Upper lobe of right lung (tissue), 1 donor: ENCODE measurements around the gene CHD2. TPM values are rescaled to one million over a fixed set of nuclear protein-coding genes. Genes with fewer than 3 reads are reported as not detected.

Experiments used
- ATAC-seq: fragments of 200-7000 bp; cut with Tn5 transposase; one replicate; pipeline ENCODE4 v1.9.1; 2020; ENCODE audit warnings: mild to moderate bottlenecking, moderate library complexity
- DNase-seq: peaks from one replicate; pipeline ENCODE4 v3.0.0-alpha.2; 2020
- H3K27ac ChIP-seq: fragments of 200-600 bp; one replicate; pipeline ENCODE4 v1.8.0; 2022
- H3K27me3 ChIP-seq: fragments of 200-600 bp; one replicate; pipeline ENCODE4 v1.8.0; 2022; ENCODE audit warnings: mild to moderate bottlenecking
- H3K36me3 ChIP-seq: fragments of 200-600 bp; one replicate; pipeline ENCODE4 v1.8.0; 2022
- H3K4me1 ChIP-seq: fragments of 200-600 bp; one replicate; pipeline ENCODE4 v1.8.0; 2022
- H3K4me3 ChIP-seq: fragments of 200-600 bp; one replicate; pipeline ENCODE4 v1.8.0; 2022; ENCODE audit warnings: mild to moderate bottlenecking
- H3K9me3 ChIP-seq: fragments of 200-600 bp; one replicate; pipeline ENCODE4 v1.8.0; 2022
- intact Hi-C: fragments of 100-400 bp; cut with DNase I; formaldehyde crosslinking; loops from one replicate; pipeline ENCODE4 v1.11.0; 2022
- total RNA-seq: library from RNA; stranded (reverse); fragmentation: NEBNext Ultra II Directional; extraction: Animal tissue kit (Norgen Biotek cat#: 25700); gene quantifications from one replicate; pipeline ENCODE4 v1.2.1, GENCODE V29; 2021
- TF ChIP-seq, protein P1 (sequence below): fragments of 200-600 bp; IDR thresholded peaks from one replicate; pipeline ENCODE4 v1.8.0; 2022; ENCODE audit warnings: antibody characterized with exemption
- donor health status: DM: no; HTN: yes; CAD: no; lungs with severe emphysema.

The CHD2 gene
- total RNA-seq, 1 donor from 2014 or later, result 161 TPM

DNA sequence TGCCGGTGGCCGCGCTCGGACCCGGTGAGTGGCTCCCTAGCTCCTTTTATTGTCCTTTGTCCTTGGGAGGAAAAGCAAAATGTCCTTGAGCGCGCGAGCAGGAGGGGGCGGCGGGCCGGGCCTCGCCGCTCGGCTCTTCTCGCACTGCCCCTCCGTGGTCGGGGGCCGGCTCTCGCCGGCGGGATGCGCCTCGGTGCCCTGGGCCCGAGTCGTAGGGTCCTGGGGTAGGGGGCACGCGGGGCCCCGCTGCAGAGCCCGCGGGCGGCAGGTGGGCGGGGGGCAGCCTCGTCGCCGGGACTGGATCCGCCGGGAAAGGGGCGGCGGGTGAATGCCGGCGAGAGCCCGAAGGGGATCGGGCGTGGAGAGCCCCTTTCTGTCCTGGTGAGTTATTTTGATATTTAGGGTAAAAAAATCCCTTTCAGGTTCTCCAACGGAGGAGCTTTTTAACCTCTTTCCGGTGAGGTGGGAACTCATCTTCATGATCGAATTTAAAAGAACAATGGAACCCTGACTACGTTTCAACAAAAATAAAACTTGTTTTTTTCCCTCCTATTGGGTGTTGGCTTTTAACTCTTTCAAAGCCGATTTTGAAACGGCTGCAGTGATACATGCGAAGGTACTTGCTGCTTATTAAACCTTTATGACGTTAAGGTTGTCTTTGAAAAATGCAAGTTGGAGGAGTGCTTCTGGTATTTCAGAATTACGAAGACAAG, 16.8 kb upstream of the CHD2 start:
- Histone ChIP-seq H3K4me1 (peaks cover 44% of the 10 kb centered on the region), H3K9me3 (no peaks in the 10 kb centered on the region), H3K36me3 (peaks cover 30% of the 10 kb centered on the region), H3K27ac (peak overlapping the region; percentile 99), H3K27me3 (no peaks in the 10 kb centered on the region), H3K4me3 (peak overlapping the region; percentile 67)
- intact Hi-C loops, result no loop called here
- DNase-seq (peak; percentile 77), ATAC-seq (peak; percentile 0)
- TF ChIP-seq, protein P1, sequence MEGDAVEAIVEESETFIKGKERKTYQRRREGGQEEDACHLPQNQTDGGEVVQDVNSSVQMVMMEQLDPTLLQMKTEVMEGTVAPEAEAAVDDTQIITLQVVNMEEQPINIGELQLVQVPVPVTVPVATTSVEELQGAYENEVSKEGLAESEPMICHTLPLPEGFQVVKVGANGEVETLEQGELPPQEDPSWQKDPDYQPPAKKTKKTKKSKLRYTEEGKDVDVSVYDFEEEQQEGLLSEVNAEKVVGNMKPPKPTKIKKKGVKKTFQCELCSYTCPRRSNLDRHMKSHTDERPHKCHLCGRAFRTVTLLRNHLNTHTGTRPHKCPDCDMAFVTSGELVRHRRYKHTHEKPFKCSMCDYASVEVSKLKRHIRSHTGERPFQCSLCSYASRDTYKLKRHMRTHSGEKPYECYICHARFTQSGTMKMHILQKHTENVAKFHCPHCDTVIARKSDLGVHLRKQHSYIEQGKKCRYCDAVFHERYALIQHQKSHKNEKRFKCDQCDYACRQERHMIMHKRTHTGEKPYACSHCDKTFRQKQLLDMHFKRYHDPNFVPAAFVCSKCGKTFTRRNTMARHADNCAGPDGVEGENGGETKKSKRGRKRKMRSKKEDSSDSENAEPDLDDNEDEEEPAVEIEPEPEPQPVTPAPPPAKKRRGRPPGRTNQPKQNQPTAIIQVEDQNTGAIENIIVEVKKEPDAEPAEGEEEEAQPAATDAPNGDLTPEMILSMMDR, result no peak

DNA sequence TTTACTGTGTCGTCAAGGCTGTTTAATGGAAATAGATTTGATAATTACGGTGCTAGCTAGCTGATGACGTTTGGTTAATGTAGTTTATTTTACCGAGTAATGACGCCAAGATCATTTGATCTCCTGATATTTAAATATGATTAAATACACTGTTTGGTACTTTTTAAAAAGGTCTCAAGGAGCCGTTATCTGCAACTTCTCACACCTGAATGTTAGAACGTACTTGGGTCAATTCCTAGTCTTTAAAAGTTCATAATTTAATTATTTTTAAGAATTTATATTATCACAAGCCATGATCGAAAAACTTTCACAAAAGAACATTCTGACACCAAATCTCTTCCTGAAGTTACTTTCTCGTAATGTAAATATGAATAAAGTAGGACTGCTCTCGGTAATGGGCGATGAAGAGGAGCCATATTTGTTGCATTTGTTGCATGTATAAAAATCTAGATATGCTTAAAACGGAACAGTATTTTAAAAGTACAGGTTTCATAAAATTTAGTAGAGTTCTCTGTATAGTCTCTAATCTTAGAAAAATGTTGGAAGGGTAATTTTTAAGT, 16.2 kb upstream of the CHD2 start:
- intact Hi-C loops, result no loop called here
- DNase-seq (no peak), ATAC-seq (no peak)
- H3K4me3 ChIP-seq, result peak overlapping the region; percentile 67
- H3K9me3 ChIP-seq, result no peaks in the 10 kb centered on the region
- TF ChIP-seq, protein P1, result no peak
- peak overlapping the region; percentile 99 for H3K27ac ChIP-seq
- H3K36me3 ChIP-seq, result peaks cover 37% of the 10 kb centered on the region
- no peaks in the 10 kb centered on the region for H3K27me3 ChIP-seq
- H3K4me1 ChIP-seq, result peaks cover 47% of the 10 kb centered on the region

DNA sequence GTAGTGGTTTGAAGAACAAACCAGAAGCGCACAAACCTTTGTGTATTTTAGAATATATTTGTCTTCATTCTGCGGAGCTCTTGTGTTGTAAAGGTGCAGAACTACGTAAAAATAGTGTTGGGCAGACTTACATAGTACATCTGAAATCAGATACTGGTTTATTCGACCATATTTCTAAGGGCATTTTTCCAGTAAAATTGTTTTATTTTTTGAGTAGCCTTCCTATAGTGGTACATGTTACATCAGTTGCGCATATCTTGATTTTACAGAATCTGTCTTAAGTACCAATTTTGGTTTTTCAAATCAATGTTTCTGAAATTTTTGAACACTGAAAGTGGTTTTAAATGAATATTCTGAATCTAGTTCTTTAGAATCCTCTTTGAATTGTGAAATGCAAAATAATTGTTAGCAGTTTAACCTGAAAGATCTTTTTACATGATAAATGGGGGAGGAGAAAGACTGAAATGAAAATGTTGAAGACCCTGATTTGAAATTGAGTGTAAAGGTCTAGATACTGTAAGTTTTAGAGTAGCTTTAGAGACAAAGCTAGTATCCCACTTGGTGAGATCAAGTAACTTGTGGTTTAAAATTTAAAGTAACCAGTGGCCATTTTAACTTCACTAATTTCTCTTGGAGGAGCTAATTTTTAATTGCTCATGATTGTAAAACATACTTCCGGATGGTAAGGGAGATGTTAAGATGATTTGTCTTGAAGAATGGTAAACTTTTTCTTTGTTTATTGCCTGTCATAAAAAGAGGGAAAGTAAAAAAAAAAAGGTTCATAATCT, 15.5 kb upstream of the CHD2 start:
- no peak for DNase-seq
- H3K27ac ChIP-seq, result peak overlapping the region; percentile 99

DNA sequence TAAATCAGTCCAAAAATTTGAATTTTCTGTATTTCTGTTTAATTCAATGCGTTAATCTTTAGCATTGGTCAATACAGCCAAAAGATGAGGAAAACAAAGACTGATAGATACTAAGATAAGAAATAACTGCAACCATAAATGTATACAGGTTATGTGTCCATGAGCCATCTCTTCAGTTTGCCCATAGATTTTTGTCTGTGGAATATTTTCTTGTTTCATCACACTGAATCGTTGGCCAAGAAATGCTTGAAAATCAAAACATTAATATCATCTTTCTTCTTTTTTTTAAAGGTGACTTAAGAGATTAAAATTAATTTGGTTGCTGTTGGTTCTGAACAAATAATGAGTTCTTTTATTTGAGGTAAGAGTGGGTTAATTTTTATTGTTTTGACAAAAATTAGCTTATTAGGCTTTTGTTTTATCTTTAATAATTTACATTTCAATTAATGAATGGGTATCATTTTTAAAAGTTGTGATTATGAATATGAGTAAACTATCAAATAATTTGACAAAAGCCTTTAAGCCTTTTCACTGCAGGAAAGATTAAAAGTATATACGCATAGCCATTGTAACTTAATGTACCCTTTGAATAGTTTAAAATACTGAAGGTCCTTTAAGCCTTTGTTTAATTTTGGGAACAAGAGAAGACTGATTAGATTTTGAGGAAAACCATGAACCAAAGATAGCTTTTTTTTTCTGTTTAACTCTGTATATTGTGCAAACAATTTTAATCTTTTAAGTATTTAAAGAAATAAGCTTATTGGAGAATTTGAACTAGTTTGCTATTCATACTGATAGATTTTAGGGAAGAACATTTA, 14.7 kb upstream of the CHD2 start:
- peak overlapping the region; percentile 99 for H3K27ac ChIP-seq
- no peaks in the 10 kb centered on the region for H3K27me3 ChIP-seq
- intact Hi-C loops, result no loop called here
- no peaks in the 10 kb centered on the region for H3K9me3 ChIP-seq
- DNase-seq (no peak), ATAC-seq (no peak)
- peaks cover 47% of the 10 kb centered on the region for H3K36me3 ChIP-seq
- peaks cover 56% of the 10 kb centered on the region for H3K4me1 ChIP-seq
- H3K4me3 ChIP-seq, result peak overlapping the region; percentile 67
- TF ChIP-seq, protein P1, result no peak

More for the DNA sequence above, 15.5 kb upstream of the CHD2 start:
- intact Hi-C loops, result no loop called here
- peaks cover 42% of the 10 kb centered on the region for H3K36me3 ChIP-seq
- H3K4me3 ChIP-seq, result peak overlapping the region; percentile 67
- H3K27me3 ChIP-seq, result no peaks in the 10 kb centered on the region
- H3K9me3 ChIP-seq, result no peaks in the 10 kb centered on the region
- ATAC-seq, result no peak
- TF ChIP-seq, protein P1, result no peak
- peaks cover 53% of the 10 kb centered on the region for H3K4me1 ChIP-seq

DNA sequence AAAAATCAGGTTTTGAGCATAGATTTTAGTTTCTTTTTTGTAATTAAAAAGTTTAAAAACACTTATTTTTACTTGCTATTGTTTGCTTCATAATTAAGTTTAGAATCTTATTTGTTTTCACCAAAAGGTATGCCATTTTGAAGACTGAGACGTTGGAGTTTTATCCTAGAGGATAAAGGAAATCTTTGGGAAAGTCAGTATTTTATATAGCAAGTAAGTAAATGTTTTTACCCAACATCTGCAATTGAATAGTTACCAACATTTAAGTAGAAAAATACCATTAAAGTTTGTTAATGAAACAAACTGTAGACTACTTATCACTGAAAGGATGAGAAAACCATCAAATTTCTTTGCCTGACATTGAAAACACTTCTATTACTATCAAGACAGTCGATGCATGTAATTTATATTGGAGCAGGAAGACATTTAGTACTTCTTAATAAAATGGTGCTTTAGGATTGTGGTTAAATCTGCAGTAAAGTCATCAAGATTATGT, 14.0 kb upstream of the CHD2 start:
- intact Hi-C loops, result no loop called here
- Histone ChIP-seq H3K36me3 (peaks cover 53% of the 10 kb centered on the region), H3K27me3 (no peaks in the 10 kb centered on the region), H3K4me3 (peak overlapping the region; percentile 67), H3K4me1 (peaks cover 56% of the 10 kb centered on the region), H3K9me3 (no peaks in the 10 kb centered on the region), H3K27ac (peak overlapping the region; percentile 99)
- TF ChIP-seq, protein P1, result no peak
- DNase-seq (no peak), ATAC-seq (no peak)
